ENCODE results near the gene TCTN3.
"Not testable (repeated sequence)": the region's sequence is repeated elsewhere in the genome, so short reads cannot be mapped to it uniquely, and the experiment has no call there.

The TCTN3 gene

GRCh38 chr10:95674643-95675042, 19.1 kb downstream of the TCTN3 start:
- Histone ChIP-seq H3K27ac (ENCODE audit: extremely low read depth, low read depth, low read length) (no peak overlapping the region), H3K4me1 (ENCODE audit: control insufficient read depth, insufficient read depth, low read length) (no peaks in the 10 kb centered on the region), H3K9me3 (ENCODE audit: control insufficient read depth, insufficient read depth, low read depth, low read length) (no peaks in the 10 kb centered on the region), H3K4me3 (ENCODE audit: low read depth, low read length) (no peak overlapping the region), H3K36me3 (ENCODE audit: control insufficient read depth in 2 of 2, insufficient read depth in 1 of 2, low read length in 2 of 2) (peaks cover 23 to 42% of the 10 kb centered on the region in 2 experiments)
- POLR2A ChIA-PET: no interaction called here
- no peak for TF ChIP-seq OVOL3 (tag by site-specific recombination; IDR thresholded peaks at IDR 0.05)
- TF ChIP-seq ZNF221 (tag by site-specific recombination; IDR thresholded peaks at IDR 0.05; ENCODE audit: borderline replicate concordance): no peak
- no peak for TF ChIP-seq ZNF658 (tag by site-specific recombination; IDR thresholded peaks at IDR 0.05)
- TF ChIP-seq ZNF768 (tag by site-specific recombination; IDR thresholded peaks at IDR 0.05): no peak
- no peak for TF ChIP-seq ZNF624 (tag by site-specific recombination; IDR thresholded peaks at IDR 0.05)
- no peak for TF ChIP-seq ZNF362 (tag by site-specific recombination; IDR thresholded peaks at IDR 0.05)
- TF ChIP-seq ZNF596 (tag by site-specific recombination; IDR thresholded peaks at IDR 0.05): no peak
- no peak for TF ChIP-seq ZBTB1 (tag by site-specific recombination; IDR thresholded peaks at IDR 0.05)
- TF ChIP-seq ZBTB11 (tag by site-specific recombination; conservative IDR thresholded peaks at IDR 0.05; ENCODE audit: low read depth): no peak
- TF ChIP-seq ZNF23 (tag by site-specific recombination; IDR thresholded peaks at IDR 0.05; ENCODE audit: borderline replicate concordance): no peak
- TF ChIP-seq SP3 (tag by site-specific recombination; IDR thresholded peaks at IDR 0.05): no peak
- no peak for TF ChIP-seq ZNF707 (tag by site-specific recombination; IDR thresholded peaks at IDR 0.05)
- TF ChIP-seq ATF2 (tag by site-specific recombination; IDR thresholded peaks at IDR 0.05; ENCODE audit: low read depth): no peak
- no peak for TF ChIP-seq ZNF501 (tag by site-specific recombination; IDR thresholded peaks at IDR 0.05)
- TF ChIP-seq ZNF16 (tag by site-specific recombination; IDR thresholded peaks at IDR 0.05; ENCODE audit: low read depth): no peak
- TF ChIP-seq ZNF704 (tag by site-specific recombination; IDR thresholded peaks at IDR 0.05): no peak
- no peak for TF ChIP-seq ZNF639 (tag by site-specific recombination; IDR thresholded peaks at IDR 0.05)
- no peak for TF ChIP-seq ZNF645 (tag by site-specific recombination; IDR thresholded peaks at IDR 0.05)
- CTCF ChIA-PET: interaction anchor here (0.6 to 1.6 kb wide), 3 partner anchors 19 to 783 kb away, joined by 3 to 6 read pairs (median 4); partner anchors contain the start of gene TCTN3

- H3K9me3 ChIP-seq (ENCODE audit: control insufficient read depth, insufficient read depth, low read depth, low read length); H3K27ac ChIP-seq (ENCODE audit: extremely low read depth, low read depth, low read length); POLR2A ChIA-PET; H3K4me3 ChIP-seq (ENCODE audit: low read depth, low read length); H3K4me1 ChIP-seq (ENCODE audit: control insufficient read depth, insufficient read depth, low read length): not testable (repeated sequence)
- H3K36me3 ChIP-seq (ENCODE audit: control insufficient read depth in 2 of 2, insufficient read depth in 1 of 2, low read length in 2 of 2): peaks cover 23 to 33% of the 10 kb centered on the region in 2 experiments
- CTCF ChIA-PET: interaction anchor here (0.5 to 1.4 kb wide), 5 partner anchors 21 to 1309 kb away, joined by 3 to 8 read pairs (median 4); partner anchors contain the start of gene TCTN3
Measured at GRCh38 chr10:95672641-95673040, 21.1 kb downstream of the TCTN3 start.

Data from HEK293 (cell line).